HG02610 (cell line): ENCODE results near the gene CWF19L2.
"Not testable (repeated sequence)": the region's sequence is repeated elsewhere in the genome, so short reads cannot be mapped to it uniquely, and the experiment has no call there.

Experiments used
- ATAC-seq: cut with Tn5 transposase; IDR thresholded peaks from one replicate; pipeline ENCODE4 v1.9.1; 2021; ENCODE audit warnings: mild to moderate bottlenecking, moderate library complexity; ENCODE audit not compliant: unreplicated experiment

The CWF19L2 gene

GRCh38 chr11:107457558-107458271 is at the start of gene CWF19L2:
TSS of gene CWF19L2 (minus strand) at chr11:107457825. CDS start at chr11:107457816, 9 bp downstream.
- peak; percentile 96 for ATAC-seq

GRCh38 chr11:107505647-107506225 is 48.1 kb upstream of the CWF19L2 start:
- ATAC-seq: no peak

GRCh38 chr11:107504981-107505380 is 47.4 kb upstream of the CWF19L2 start:
- ATAC-seq: no peak

- ATAC-seq: no peak
Measured at GRCh38 chr11:107501713-107502112, 44.1 kb upstream of the CWF19L2 start.

GRCh38 chr11:107497371-107497770 is 39.7 kb upstream of the CWF19L2 start:
- not testable (repeated sequence) for ATAC-seq

GRCh38 chr11:107496011-107496410 is 38.4 kb upstream of the CWF19L2 start:
- no peak for ATAC-seq

GRCh38 chr11:107494055-107494454 is 36.4 kb upstream of the CWF19L2 start:
- no peak for ATAC-seq

GRCh38 chr11:107493117-107493516 is 35.5 kb upstream of the CWF19L2 start:
- ATAC-seq: no peak

- no peak for ATAC-seq
Measured at GRCh38 chr11:107490836-107491235, 33.2 kb upstream of the CWF19L2 start.

GRCh38 chr11:107482234-107482633 is 24.6 kb upstream of the CWF19L2 start:
- ATAC-seq: no peak

- ATAC-seq: no peak
Measured at GRCh38 chr11:107478922-107479321, 21.3 kb upstream of the CWF19L2 start.

GRCh38 chr11:107477820-107478219 is 20.2 kb upstream of the CWF19L2 start:
- no peak for ATAC-seq

GRCh38 chr11:107473792-107474191 is 16.2 kb upstream of the CWF19L2 start:
- no peak for ATAC-seq

GRCh38 chr11:107472966-107473365 is 15.3 kb upstream of the CWF19L2 start:
- ATAC-seq: no peak

- ATAC-seq: no peak
Measured at GRCh38 chr11:107468596-107468995, 11.0 kb upstream of the CWF19L2 start.

GRCh38 chr11:107467696-107468095 is 10.1 kb upstream of the CWF19L2 start:
- no peak for ATAC-seq

GRCh38 chr11:107466275-107466866 is 8.7 kb upstream of the CWF19L2 start:
- not testable (repeated sequence) for ATAC-seq

- ATAC-seq: peak; percentile 41
Measured at GRCh38 chr11:107457205-107457557, 444 bp downstream of the CWF19L2 start.

- ATAC-seq: no peak
Measured at GRCh38 chr11:107453594-107454286, 3.9 kb downstream of the CWF19L2 start.

GRCh38 chr11:107446822-107447431 is 10.7 kb downstream of the CWF19L2 start:
- no peak for ATAC-seq

- no peak for ATAC-seq
Measured at GRCh38 chr11:107442715-107443215, 14.9 kb downstream of the CWF19L2 start.
